ENCODE results near the gene SORCS3.

SORCS3 gene

GRCh38 chr10:105025092-105025491 is 384.0 kb downstream of the SORCS3 start:
- DNase-seq: no peak

GRCh38 chr10:105026566-105026965 is 385.5 kb downstream of the SORCS3 start:
- no peak for DNase-seq

- DNase-seq: no peak
These were observed 388.2 kb downstream of the SORCS3 start for GRCh38 chr10:105029286-105029685.

- DNase-seq: no peak
These were observed 395.9 kb downstream of the SORCS3 start for GRCh38 chr10:105037022-105037421.

GRCh38 chr10:105041956-105042355 is 400.9 kb downstream of the SORCS3 start:
- no peak for DNase-seq

- no peak for DNase-seq
These were observed 401.9 kb downstream of the SORCS3 start for GRCh38 chr10:105042906-105043552.

GRCh38 chr10:105044902-105045301 is 403.8 kb downstream of the SORCS3 start:
- no peak for DNase-seq

GRCh38 chr10:105056413-105056812 is 415.3 kb downstream of the SORCS3 start:
- DNase-seq: no peak

- no peak for DNase-seq
These were observed 421.9 kb downstream of the SORCS3 start for GRCh38 chr10:105062951-105063350.

GRCh38 chr10:105063796-105064195 is 422.7 kb downstream of the SORCS3 start:
- no peak for DNase-seq

GRCh38 chr10:105068497-105068896 is 427.4 kb downstream of the SORCS3 start:
- no peak for DNase-seq

- no peak for DNase-seq
These were observed 429.2 kb downstream of the SORCS3 start for GRCh38 chr10:105070249-105070648.

- no peak for DNase-seq
These were observed 429.9 kb downstream of the SORCS3 start for GRCh38 chr10:105070952-105071351.

- no peak for DNase-seq
These were observed 430.9 kb downstream of the SORCS3 start for GRCh38 chr10:105071980-105072379.

- no peak for DNase-seq
These were observed 432.9 kb downstream of the SORCS3 start for GRCh38 chr10:105073999-105074398.

GRCh38 chr10:105075031-105075430 is 433.9 kb downstream of the SORCS3 start:
- DNase-seq: no peak

GRCh38 chr10:105085980-105086379 is 444.9 kb downstream of the SORCS3 start:
- DNase-seq: no peak

- DNase-seq: no peak
These were observed 453.0 kb downstream of the SORCS3 start for GRCh38 chr10:105094048-105094447.

- no peak for DNase-seq
These were observed 455.2 kb downstream of the SORCS3 start for GRCh38 chr10:105096316-105096715.

GRCh38 chr10:105102977-105103376 is 461.9 kb downstream of the SORCS3 start:
- no peak for DNase-seq

- no peak for DNase-seq
These were observed 463.2 kb downstream of the SORCS3 start for GRCh38 chr10:105104297-105104696.

- no peak for DNase-seq
These were observed 468.1 kb downstream of the SORCS3 start for GRCh38 chr10:105109164-105109563.

GRCh38 chr10:105112862-105113261 is 471.8 kb downstream of the SORCS3 start:
- DNase-seq: no peak

- DNase-seq: no peak
These were observed 472.6 kb downstream of the SORCS3 start for GRCh38 chr10:105113666-105114065.

GRCh38 chr10:105121743-105122142 is 480.7 kb downstream of the SORCS3 start:
- DNase-seq: no peak

Measured in central memory CD4-positive, alpha-beta T cell (primary cell).